Spleen (tissue), 7 donors: ENCODE measurements around the gene KCNJ2.

Experiments
- CTCF ChIP-seq, 11 experiments: fragments of 200-600 bp in 7 of 11; fragments of 450-650 bp in 4 of 11; sonication (generic) in 4 of 11; IDR thresholded peaks in 8 of 11; conservative IDR thresholded peaks in 3 of 11; 1 replicate in 7 of 11; 2 replicates in 4 of 11; pipeline versions ENCODE4 v1.4.0 to v1.8.0; 2016 to 2021; ENCODE audit warnings: antibody characterized with exemption in 11 of 11, inconsistent platforms in 4 of 11, mild to moderate bottlenecking in 1 of 11
- POLR2AphosphoS5 ChIP-seq, 3 donors: sonication (generic); formaldehyde crosslinking; IDR thresholded peaks; one replicate each; pipeline ENCODE4 v1.5.1; 2017; ENCODE audit warnings: antibody characterized with exemption in 3 of 3
- donor health status: DM: no; HTN: no; CAD: no; lungs with moderate emphysema.
- donor health status: DM: no; HTN: no; CAD: no.
- donor health status: DM: no; HTN: no; CAD: no.

DNA sequence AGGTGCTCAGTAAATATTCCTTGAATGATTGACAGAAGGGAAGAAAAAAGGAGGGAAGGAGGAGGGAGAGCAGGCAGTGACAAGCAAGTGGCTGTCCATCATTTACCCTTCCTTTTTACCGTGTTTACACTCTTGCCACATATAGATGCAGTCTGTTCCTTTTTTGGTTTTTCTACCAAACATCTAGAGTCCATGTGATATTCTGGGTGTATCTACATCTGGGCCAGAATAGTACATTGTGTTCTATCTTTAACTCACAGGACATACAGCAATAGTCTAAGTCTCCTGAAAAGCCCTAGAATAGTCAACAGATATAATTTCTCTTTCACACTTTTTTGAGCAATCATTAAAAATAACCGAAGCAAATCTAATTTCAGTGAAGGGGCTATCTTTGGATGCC is 33.5 kb downstream of the KCNJ2 start:
- no peak for TF ChIP-seq CTCF (IDR thresholded peaks at IDR 0.05 in 8 of 11, conservative IDR thresholded peaks at IDR 0.05 in 3 of 11)
- no peak for TF ChIP-seq POLR2AphosphoS5 (IDR thresholded peaks at IDR 0.05)
